ENCODE measurements around the gene BCAR1.

Gene BCAR1

DNA sequence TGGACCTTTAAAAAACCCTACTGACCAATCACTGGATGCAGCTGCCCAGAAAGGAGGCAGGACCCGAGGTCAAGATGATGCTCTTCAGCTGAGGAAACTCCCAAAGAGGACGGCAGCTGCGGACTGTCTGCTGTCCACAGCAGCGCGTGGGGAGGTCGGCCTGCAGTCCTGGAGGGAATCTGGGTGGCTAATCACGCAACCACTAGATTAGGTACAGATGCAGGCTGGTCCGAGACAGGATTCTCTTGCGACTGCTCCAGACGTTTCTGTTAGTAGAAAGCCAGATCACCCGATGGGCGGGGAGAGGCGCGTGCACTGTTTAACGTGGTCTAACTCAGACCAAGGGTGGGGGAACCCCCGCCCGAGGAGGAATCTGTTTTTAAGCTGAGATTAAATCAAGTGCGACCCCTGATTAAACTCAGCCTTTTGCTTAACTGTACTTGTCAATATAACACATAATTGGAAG is 53.3 kb downstream of the BCAR1 start:
- DNase-seq: no peak

DNA sequence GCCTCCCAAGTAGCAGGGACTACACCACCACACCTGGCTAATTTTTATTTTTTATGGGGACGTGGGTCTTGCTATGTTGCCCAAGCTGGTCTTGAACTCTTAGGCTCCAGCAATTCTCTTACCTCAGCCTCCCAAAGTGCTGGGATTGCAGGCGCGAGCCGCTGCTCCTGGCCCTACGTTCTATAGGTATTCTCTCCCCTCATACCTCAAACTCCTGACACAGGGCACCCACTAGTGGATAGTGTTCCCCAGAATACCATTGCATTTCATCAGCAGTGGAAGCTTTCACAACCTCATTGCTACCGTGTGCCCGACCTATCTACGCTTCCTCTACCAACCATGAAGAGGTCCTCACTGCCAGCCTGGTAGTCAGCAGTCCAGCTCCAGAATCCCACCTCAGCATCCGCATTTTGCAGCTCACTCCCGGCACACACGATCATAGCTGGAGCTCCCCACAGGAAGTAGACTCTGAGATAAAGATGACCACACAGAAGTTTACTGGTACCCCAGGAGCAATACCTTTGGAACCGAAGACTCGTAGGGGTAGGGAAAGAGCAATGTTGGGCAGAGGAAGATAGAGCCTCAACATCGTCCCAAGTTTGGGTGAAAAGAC is 53.8 kb downstream of the BCAR1 start:
- no peak for DNase-seq

DNA sequence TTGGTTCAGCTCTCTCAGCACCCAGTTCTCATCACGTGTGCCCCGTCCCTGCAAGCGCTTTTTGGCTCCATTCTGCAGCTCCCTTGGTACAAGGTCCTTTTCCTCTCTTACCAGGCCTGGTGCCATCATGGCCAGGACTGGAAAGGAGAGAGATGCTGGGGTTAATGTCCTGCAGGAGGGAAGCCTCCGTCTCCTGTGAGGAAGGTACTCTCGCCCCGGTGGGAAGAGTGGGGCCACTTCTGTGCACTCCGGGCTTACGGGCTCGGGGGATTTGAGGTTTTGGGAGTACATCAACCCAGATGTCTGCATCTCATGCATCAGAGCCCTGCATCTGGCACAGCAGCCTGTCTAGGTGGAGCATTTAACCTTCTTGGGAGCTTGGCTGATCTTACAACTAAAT is 54.6 kb downstream of the BCAR1 start:
- DNase-seq: no peak

DNA sequence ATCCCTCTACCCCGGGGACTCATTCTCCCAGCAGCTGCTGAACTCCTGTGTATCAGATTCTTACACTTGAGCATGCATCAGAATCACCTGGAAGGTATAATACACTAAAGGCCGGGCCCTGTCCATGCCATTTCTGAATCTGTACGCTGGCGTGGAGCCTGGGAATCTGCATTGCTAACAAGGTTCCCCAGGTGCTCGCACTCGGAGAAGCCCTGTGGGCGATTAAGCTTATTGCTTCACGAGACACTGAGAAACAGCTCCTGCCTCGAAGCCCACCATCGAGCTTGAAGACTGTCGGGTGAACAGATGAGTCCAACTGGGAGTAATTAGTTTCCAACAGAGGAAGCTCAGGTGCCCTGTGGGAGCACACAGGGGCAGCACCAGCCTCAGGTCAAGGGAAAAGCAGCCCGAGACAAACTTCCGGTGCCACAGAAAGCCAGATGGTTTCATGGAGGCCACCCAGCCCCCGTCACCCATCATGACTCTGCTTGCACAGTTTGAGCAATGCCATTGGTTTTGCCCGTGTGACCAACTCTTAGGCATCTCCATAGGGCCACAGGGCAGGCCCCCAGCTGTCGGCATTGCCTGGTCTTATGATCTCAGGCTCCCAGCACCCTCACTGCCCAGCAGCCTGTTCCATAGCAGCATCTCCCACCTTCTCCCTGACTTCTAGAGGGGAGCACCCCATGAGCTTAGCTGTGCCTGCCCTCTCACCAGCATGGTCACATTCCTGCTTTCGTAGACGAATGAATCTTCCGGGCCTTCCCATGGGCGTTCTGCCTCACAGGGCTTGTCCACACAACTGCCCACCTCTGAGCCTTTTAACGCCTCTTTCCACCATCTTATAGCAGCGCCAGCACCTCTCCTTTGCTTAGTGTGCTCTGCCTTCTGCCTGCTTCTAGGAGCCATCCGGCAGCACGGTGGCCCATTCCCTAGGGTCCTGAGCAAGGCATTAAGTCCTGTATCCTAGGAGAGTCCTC is 55.3 kb downstream of the BCAR1 start:
- DNase-seq: no peak

DNA sequence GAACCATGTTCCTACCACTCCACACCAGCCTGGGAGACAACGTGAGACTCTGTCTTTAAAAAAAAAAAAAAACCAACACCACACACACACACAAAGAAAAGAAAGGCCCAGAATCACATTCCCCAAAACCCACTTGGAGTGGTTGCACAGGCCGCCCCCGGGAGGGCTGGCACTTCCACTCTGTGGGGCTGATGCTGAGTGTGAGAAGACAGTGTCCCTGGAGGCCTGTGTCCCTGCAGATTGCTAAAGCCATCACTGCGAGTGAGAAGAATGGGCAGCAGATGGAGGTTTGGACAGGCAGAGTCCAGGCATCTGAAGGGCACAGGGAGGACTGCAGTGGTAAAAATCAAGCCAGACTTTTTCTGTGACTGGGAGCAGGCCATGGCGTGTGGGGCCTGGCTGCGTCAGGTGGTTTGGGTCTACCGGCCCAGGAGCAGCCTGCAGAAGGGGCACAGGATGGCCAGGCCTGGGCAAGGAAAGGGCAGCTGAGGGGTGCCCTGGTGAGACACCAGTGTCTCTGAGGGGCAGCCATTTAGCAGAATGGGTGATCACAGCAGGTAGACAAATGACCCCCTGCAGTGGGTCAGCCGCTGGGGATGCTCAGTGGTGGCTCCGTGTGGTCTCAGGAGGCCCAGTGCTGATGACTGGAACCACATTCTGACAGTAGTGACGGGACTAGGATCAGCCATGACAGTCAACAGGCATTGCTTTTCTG is 57.5 kb downstream of the BCAR1 start:
- no peak for DNase-seq

DNA sequence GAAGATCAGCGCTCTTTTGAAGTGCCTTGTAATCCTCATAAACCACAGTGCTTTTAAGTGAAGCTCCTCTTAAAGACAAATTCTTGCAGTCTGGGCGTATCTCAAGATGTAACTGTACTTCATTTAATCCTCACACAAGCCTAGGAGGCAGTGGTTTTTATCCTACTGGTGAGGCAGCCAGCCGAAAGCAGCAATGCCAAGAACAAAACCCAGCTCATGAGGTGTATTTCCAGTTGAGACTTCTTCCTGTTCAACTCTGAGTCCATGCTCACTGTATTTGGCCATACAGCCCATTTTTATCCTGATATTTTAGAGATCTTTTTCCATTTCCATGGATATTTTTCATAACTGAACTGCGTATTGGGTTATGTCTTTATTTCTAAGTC is 58.2 kb downstream of the BCAR1 start:
- DNase-seq: no peak

DNA sequence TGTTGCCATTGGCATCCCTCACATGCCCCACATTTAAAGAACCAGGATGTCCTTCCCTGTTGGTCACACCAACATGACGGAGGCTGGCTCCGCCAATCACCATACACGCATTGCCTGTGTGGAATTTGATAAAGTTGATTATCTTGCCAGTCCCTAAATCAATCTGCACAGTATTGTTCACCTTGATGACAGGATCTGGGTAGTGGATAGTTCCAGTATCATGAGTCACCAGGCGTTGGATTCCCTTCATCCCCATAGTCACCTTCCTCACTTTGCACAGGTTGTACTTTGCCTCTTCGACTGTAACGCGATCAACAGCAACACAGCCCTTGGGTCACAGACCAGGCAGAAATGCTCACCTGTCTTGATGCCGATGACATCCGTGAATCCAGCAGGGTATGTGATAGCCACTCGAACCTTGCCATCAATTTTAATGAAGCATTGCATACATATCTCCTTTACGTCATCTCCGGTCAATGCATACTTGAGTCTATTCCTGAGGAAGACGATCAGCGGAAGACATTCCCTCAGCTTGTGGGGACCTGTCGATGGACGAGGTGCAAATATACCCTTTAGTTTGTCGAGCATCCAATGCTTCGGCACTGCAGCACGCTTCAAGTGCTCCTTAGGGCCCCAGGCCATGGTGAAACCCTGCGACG is 58.7 kb downstream of the BCAR1 start:
- DNase-seq: no peak

DNA sequence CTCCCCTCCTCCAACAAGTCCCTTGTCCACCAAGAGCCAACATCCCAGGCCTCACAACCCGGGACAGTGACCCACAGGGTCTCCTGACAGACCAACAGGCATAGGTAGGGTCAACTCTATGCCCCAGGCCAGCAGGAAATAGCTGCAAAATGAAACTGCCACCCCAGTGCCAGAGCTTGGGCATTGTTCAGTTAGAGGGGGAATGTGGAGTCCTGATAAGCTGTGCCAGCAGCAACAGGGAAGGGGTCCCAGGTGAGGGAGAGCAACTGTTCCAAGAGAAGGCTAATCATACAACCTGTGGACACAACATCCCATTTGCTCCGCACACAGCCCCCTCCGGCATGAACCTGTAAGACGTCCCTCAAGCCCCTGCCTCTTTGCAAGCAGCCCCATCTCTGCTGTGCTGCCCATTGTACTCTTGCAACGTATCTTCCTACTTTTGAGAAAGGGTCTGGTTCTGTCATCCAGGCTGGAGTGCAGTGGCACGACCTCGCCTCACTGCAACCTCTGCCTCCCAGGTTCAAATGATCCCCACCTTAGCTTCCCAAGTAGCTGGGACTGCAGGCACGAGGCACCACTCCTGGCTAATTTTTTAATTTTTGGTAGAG is 61.7 kb downstream of the BCAR1 start:
- no peak for DNase-seq

DNA sequence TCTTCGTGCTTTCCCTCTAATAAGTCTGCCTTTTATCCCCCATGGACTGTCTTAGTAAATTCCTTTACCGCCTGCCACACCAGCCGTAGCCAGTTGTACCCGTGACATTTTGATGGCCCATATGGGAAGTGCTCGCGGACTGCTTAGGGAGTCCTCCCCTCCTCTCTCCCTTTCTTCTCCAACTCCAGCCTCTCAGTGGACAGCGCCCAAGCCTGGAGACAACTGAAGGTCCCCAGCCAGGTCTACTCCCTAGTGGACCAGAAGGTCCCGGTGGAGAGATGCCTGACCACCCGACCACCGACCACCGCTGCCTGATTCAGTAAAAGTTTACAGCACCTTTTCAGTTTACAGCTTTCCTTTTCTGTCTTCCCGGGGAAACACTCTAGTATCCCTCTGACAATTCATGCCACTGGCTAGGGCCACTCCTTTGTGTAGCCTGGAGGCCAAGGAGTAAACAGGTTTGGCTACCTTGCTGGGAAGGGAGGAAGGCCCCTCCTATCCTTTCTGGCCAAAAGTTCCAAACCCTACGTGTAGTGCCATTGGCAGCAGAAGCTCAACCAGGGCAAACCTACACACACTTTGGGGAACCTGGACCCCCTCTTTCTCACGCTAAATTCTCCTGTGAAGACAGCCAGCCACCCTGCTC is 62.5 kb downstream of the BCAR1 start:
- no peak for DNase-seq

DNA sequence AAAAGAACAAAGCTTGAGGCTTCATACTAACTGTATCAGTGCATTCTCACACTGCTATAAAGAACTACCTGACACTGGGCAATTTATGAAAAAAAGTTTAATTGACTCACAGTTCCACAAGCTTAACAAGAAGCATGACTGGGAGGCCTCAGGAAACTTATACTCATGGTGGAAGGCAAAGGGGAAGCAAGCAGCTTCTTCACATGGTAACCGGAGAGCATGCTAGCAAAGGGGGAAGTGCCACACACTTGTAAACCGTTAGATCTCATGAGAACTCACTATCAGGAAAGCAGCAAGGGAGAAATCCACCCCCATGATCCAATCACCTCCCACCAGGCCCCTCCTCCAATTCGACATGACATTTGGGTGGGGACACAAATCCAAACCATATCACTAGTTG is 69.8 kb downstream of the BCAR1 start:
- no peak for DNase-seq

DNA sequence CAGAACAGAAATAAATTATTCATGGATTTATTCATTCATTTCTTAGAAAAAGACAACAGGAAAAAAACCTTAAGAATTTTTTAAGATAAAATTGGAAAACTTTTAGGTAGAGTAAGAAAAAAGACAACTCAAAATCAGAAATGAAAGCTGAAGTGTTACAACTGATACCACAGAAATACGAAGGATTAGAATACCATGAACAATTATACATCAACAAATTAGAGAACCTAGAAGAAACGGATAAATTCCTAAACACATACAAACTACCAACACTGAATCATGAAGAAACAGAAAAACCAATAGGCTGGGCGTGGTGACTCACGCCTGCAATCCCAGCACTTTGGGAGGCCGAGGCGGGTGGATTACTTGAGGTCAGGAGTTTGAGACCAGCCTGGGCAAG is 72.2 kb downstream of the BCAR1 start:
- no peak for DNase-seq
